DLD1 (cell line): ENCODE data around the gene REPS2.
"Not testable (repeated sequence)": the region's sequence is repeated elsewhere in the genome, so short reads cannot be mapped to it uniquely, and the experiment has no call there.

Experiments
- in situ Hi-C: cut with HindIII; loops from 2 replicates; pipeline ENCODE4 v1.10.0; 2017; ENCODE audit warnings: low sequenced_read_pairs

REPS2 gene

DNA sequence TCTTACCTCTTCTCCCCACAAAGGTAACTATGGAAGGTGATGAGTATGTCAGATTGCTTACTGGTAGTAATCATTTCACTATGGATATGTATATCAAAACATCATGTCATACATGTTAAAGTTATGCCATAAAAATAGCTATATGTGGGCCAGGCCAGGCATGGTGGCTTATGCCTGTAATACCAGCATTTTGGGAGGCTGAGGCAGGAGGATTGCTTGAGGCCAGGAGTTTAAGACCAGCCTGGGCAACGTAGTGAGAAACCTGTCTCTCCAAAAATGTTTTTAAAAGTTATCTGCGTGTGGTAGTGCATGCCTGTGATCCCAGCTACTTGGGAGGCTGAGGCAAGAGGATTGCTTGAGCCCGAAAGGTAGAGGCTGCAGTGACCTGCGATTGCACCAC is 16.2 kb downstream of the REPS2 start:
- in situ Hi-C loops, result not testable (repeated sequence)

DNA sequence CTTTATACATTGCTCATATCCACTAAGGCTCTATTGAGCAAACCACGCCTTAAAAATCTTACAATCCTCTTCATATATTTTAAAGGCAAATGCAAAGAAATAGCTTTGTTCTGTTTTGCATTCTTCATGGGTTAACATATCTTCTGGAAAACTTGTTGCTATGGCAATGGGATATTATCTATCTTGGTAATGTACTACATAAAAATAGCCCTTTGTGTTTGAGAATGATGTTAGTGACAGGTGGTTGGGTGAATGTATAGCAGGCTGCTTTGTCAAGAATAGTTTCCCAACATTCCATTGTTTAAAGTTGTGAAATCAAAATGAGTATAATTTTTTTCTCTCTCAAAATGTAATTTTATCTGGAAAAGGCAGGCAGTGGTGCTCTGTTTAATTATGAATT is 16.8 kb downstream of the REPS2 start:
- in situ Hi-C loops, result no loop called here

- in situ Hi-C loops, result not testable (repeated sequence)
Observed at GRCh38 chrX:16964976-16965375, 18.5 kb downstream of the REPS2 start.

- in situ Hi-C loops, result no loop called here
Observed at GRCh38 chrX:16966752-16967448, 20.4 kb downstream of the REPS2 start.

- in situ Hi-C loops, result not testable (repeated sequence)
Observed at GRCh38 chrX:16968753-16969152, 22.3 kb downstream of the REPS2 start.

- in situ Hi-C loops, result no loop called here
Observed at GRCh38 chrX:16970977-16971376, 24.5 kb downstream of the REPS2 start.

- in situ Hi-C loops, result no loop called here
Observed at GRCh38 chrX:16971694-16972093, 25.2 kb downstream of the REPS2 start.

GRCh38 chrX:16975233-16975632 is 28.8 kb downstream of the REPS2 start:
- in situ Hi-C loops, result no loop called here

GRCh38 chrX:16977771-16978170 is 31.3 kb downstream of the REPS2 start:
- in situ Hi-C loops, result no loop called here

DNA sequence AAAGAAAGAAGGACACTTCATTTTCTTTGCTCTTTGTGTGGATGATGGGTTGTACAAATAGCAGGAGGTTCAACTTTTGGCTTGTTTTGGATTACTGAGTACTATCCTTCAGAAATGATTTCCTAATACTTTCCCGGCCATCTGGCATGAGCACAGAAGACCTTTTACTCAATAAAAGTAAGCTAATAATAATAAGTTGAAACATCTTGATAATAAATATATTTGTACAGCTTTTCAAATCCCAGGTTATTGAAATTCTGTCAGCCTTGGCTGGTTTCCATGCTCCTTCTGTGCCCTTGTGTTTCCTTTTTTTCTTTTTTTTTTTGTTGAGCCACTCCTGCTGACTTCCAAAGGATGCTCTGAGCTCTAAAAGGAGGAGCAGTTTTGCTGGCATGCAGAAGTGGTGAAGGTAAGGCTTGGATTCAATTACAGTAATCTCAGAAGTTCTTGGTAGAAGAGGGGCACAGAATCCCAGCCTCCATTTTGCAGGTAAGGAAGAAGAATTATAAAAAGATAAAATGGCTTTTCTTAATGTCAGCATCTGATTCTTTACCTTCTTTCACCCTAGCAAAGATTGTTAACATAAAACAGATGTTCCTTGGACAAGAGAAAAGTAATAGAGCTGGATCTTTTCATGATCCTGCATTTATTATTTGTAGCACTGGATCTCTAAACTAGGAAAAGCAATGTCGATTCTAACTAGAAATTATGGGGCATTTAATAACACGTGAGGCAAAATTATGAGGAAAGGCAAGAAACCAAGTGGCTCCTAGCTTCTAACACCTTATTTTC is 31.9 kb downstream of the REPS2 start:
- in situ Hi-C loops, result no loop called here

- in situ Hi-C loops, result no loop called here
Observed at GRCh38 chrX:16979226-16979625, 32.8 kb downstream of the REPS2 start.

- in situ Hi-C loops, result no loop called here
Observed at GRCh38 chrX:16981209-16981608, 34.8 kb downstream of the REPS2 start.

DNA sequence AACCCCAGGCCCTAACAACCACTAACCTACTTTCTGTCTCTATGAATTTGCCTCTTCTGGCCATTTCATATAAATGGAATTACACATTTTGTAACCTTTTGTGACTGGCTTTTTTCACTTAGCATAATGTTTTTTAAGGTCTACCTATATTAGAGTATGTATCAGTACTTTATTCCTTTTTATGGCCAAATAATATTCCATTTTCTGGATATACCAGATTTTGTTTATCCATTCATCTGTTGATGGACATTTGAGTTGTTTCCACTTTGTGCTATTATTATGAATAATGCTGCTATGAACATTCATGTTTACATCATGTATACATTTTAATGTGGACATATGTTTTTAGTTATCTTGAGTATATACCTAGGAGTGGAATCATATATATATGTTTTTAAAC is 35.5 kb downstream of the REPS2 start:
- in situ Hi-C loops, result no loop called here

GRCh38 chrX:16983051-16983450 is 36.6 kb downstream of the REPS2 start:
- in situ Hi-C loops, result no loop called here

- in situ Hi-C loops, result no loop called here
Observed at GRCh38 chrX:16985286-16985685, 38.8 kb downstream of the REPS2 start.

- in situ Hi-C loops, result no loop called here
Observed at GRCh38 chrX:16986169-16986568, 39.7 kb downstream of the REPS2 start.

- in situ Hi-C loops, result no loop called here
Observed at GRCh38 chrX:16989750-16990149, 43.3 kb downstream of the REPS2 start.

- in situ Hi-C loops, result no loop called here
Observed at GRCh38 chrX:16990839-16991238, 44.4 kb downstream of the REPS2 start.

DNA sequence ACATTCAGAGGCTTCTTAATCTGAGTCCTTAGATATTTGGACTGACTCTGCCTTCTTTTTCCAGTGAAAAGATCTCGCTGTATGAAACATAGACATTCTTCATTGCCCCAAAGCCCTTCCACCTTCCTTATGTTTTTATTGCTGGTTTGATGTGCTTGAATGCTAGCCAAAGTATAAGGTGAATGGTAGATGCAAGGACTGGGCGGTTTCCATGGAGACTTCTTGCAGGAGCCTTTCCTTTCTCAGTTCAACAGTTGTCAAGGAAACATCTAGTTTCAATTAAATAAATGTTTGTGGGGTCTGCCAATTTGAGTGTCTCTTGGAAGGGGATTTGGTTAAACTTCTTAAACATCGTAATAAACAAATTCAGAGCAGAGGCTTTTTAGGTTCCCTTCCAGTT is 46.0 kb downstream of the REPS2 start:
- in situ Hi-C loops, result no loop called here

DNA sequence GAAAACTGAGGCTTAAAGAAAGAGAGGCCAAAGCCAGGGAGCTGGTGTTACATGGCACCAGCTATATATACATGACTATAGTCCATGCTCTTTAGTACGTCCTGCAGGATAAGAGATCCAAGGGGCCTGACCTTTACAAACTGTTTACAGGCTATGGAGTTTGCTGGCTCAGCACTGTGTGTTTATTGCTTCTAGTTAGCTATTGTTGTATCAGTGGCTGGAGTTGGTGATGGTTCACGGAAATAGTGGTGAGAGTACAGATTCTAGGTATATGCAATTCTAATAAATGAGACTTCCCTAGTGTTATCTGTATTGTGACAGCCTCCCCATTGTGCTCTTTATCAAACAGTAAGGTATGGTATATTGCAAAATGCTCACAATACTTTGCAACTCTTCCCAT is 46.5 kb downstream of the REPS2 start:
- in situ Hi-C loops, result no loop called here

DNA sequence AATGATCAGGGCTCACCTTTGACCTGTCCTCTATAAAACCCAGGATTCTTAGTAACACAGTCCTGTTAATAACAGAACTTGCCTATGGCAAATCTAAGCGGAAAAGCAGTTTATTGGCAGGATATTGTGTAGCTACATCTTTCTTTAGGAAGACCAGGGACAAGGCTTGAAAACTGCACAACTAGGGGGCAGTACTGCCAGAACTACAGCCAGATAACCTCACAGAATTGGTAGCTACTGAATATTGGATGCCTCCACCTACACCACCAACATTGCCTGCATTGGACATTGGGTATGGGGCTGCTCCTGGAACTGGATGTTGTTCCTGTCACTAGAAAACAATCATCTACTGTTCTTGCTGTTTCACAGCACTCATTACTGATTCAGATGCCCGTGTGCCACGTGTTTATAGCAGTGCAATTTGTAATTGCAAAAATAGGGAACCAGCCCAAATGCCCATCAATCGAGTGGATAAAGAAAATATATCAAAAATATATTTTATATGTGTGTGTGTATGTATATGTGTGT is 47.4 kb downstream of the REPS2 start:
- in situ Hi-C loops, result no loop called here

GRCh38 chrX:16994736-16995135 is 48.3 kb downstream of the REPS2 start:
- in situ Hi-C loops, result no loop called here
